ENCODE results near the gene GNPAT.

Gene GNPAT

GRCh38 chr1:231240883-231241735 is at the start of gene GNPAT:
Gene GNPAT (plus strand): TSS chr1:231241212. CDS start chr1:231241379, 167 bp downstream.
- DNase-seq (ENCODE audit: extremely low spot score, insufficient read length, low read depth) (peak; percentile 88), FAIRE-seq (peak; percentile 74)

GRCh38 chr1:231192620-231193163 is 48.3 kb upstream of the GNPAT start:
- FAIRE-seq (no peak), DNase-seq (ENCODE audit: extremely low spot score, insufficient read length, low read depth) (no peak)

- DNase-seq (ENCODE audit: extremely low spot score, insufficient read length, low read depth) (no peak), FAIRE-seq (no peak)
These were observed 47.2 kb upstream of the GNPAT start for GRCh38 chr1:231193710-231194340.

- DNase-seq (ENCODE audit: extremely low spot score, insufficient read length, low read depth), result no peak
- FAIRE-seq, result no peak
These were observed 46.6 kb upstream of the GNPAT start for GRCh38 chr1:231194476-231194842.

- no peak for FAIRE-seq
- DNase-seq (ENCODE audit: extremely low spot score, insufficient read length, low read depth), result no peak
These were observed 46.0 kb upstream of the GNPAT start for GRCh38 chr1:231194843-231195516.

GRCh38 chr1:231196307-231196706 is 44.7 kb upstream of the GNPAT start:
- FAIRE-seq (no peak), DNase-seq (ENCODE audit: extremely low spot score, insufficient read length, low read depth) (no peak)

GRCh38 chr1:231196728-231197127 is 44.3 kb upstream of the GNPAT start:
- FAIRE-seq (no peak), DNase-seq (ENCODE audit: extremely low spot score, insufficient read length, low read depth) (no peak)

GRCh38 chr1:231199868-231200267 is 41.1 kb upstream of the GNPAT start:
- DNase-seq (ENCODE audit: extremely low spot score, insufficient read length, low read depth) (no peak), FAIRE-seq (no peak)

GRCh38 chr1:231200388-231201031 is 40.5 kb upstream of the GNPAT start:
- DNase-seq (ENCODE audit: extremely low spot score, insufficient read length, low read depth) (no peak), FAIRE-seq (no peak)

- FAIRE-seq (no peak), DNase-seq (ENCODE audit: extremely low spot score, insufficient read length, low read depth) (no peak)
These were observed 39.5 kb upstream of the GNPAT start for GRCh38 chr1:231201375-231201978.

- no peak for DNase-seq (ENCODE audit: extremely low spot score, insufficient read length, low read depth)
These were observed 38.9 kb upstream of the GNPAT start for GRCh38 chr1:231201979-231202633.

GRCh38 chr1:231203259-231204057 is 37.6 kb upstream of the GNPAT start:
- FAIRE-seq (no peak), DNase-seq (ENCODE audit: extremely low spot score, insufficient read length, low read depth) (no peak)

More at GRCh38 chr1:231201979-231202633, 38.9 kb upstream of the GNPAT start:
- FAIRE-seq, result no peak

- no peak for DNase-seq (ENCODE audit: extremely low spot score, insufficient read length, low read depth)
- FAIRE-seq, result no peak
These were observed 34.2 kb upstream of the GNPAT start for GRCh38 chr1:231206856-231207255.

GRCh38 chr1:231207437-231207836 is 33.6 kb upstream of the GNPAT start:
- FAIRE-seq (no peak), DNase-seq (ENCODE audit: extremely low spot score, insufficient read length, low read depth) (no peak)

GRCh38 chr1:231208980-231209379 is 32.0 kb upstream of the GNPAT start:
- DNase-seq (ENCODE audit: extremely low spot score, insufficient read length, low read depth) (no peak), FAIRE-seq (no peak)

GRCh38 chr1:231209531-231209930 is 31.5 kb upstream of the GNPAT start:
- FAIRE-seq, result no peak
- no peak for DNase-seq (ENCODE audit: extremely low spot score, insufficient read length, low read depth)

GRCh38 chr1:231210126-231210525 is 30.9 kb upstream of the GNPAT start:
- no peak for DNase-seq (ENCODE audit: extremely low spot score, insufficient read length, low read depth)
- FAIRE-seq, result no peak

GRCh38 chr1:231211005-231211857 is 29.8 kb upstream of the GNPAT start:
- DNase-seq (ENCODE audit: extremely low spot score, insufficient read length, low read depth), result peak; percentile 76
- peak; percentile 95 for FAIRE-seq
